ENCODE results near the gene MAML2. TPM values are rescaled to one million over a fixed set of nuclear protein-coding genes. Genes with fewer than 3 reads are reported as not detected.
"Not testable (repeated sequence)": the region's sequence is repeated elsewhere in the genome, so short reads cannot be mapped to it uniquely, and the experiment has no call there.

Gene MAML2
- polyA plus RNA-seq, 10 donors, result 4.5 to 8.9 (median 6.0) TPM

DNA sequence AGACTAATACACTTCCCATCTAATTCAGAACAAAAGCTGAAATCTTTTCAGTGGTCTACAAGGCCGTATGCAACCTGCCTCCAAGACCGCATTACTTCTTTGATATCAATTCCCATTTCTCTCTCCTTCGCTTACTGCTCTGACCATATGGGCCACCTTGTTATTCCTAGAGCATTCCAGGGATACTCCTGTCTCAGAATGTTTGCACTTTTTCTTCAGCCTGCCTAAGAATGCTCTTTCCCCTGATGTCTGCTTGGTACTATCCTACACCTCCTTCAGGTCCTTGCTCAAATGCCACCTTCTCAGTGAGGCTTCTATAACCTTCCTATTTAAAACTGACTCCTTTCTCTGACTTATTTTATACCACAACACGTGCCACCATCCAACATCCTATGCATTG, 71.2 kb downstream of the MAML2 start:
- no peak for DNase-seq

DNA sequence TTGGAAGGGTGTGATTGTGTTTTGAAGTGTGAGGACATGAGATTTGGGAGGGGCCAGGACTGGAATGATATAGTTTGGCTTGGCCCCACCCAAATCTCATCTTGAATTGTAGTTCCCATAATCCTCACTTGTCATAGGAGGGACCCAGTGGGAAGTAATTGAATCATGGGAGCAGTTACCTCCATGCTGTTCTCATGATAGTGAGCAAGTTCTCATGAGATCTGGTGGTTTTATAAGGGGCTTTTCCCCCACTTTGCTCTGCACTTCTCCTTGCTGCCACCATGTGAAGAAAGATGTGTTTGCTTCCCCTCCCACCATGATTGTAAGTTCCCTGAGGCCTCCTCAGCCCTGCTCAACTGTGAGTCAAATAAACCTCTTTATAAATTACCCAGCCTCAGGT, 71.6 kb downstream of the MAML2 start:
- not testable (repeated sequence) for DNase-seq

DNA sequence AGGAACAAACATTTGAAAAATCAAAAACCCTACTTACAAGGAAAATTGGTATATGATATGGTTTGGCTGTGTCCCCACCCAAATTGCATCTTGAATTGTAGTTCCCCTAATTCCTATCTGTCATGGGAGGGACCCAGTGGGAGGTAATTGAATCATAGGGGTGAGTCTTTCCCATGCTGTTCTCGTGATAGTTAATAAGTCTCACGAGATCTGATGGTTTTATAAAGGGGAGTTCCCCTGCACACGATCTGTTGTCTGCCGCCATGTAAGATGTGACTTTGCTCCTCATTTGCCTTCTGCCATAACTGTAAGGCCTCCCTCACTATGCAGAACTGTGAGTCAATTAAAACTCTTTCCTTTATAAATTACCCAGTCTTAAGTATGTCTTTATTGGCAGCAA, 74.5 kb downstream of the MAML2 start:
- DNase-seq, result not testable (repeated sequence)

DNA sequence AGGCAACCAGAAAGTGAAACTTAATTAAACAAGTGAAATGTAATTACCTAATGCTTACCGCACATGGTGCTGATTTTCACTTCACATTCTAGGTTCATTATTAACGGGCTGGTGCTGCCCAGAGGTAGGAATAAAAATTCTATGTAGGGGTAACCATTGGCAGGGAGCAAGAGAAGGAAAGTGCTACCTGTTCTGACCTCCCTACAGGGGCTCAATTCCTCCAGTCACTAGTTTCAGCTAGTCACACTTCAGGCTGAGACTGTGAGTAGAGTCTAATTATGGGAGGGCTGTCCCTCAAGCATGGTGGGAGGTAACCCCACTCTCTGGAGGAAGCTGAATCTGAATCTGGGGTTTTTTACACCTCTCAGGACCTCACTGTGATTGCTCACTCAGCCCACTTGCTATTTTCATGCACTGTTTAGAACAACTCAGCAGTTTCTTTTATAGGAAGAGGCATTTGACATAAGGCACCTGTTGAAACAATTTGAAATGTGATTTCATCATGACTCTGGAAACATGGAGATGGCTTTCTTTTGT, 75.4 kb downstream of the MAML2 start:
- DNase-seq, result no peak

DNA sequence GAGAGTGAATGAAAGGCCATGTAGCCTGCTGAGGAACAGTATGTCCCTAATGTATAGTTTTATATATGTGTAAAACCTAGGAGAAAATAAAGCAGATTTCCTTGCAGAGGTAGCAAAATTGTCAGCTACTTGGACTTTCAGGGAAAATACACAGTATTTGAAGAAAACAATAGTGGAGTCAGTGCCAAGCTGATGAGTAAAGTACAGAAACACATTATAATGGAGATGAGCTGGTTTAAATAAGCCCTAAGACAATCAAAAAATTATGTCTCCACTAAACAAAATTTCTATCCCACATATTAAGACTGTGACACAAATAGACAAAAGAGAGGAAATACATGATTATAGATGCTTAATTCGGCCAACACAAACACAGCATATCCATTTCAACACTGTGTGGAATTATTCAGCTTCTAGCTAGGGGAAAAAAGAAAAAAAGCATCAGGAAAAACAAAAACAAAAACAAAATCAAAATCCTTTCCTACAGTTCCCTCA, 75.9 kb downstream of the MAML2 start:
- DNase-seq, result no peak

DNA sequence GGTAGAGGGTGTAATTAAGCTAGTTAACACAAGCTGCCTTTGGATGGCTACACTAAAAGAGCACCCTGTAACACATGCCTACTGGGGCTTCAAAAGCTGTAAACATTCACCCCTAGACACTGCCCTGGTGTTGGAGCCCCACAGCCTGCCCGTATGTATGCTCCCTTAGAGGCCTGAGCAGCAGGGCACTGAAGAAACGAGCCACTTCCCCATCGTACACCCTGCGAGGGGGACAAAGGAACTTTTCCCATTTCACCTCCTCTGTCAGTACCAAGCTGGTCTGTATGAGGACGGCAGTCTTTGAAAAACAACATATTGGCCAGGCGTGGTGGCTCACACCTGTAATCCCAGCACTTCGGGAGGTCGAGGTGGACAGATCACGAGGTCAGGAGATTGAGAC, 77.0 kb downstream of the MAML2 start:
- DNase-seq, result no peak

DNA sequence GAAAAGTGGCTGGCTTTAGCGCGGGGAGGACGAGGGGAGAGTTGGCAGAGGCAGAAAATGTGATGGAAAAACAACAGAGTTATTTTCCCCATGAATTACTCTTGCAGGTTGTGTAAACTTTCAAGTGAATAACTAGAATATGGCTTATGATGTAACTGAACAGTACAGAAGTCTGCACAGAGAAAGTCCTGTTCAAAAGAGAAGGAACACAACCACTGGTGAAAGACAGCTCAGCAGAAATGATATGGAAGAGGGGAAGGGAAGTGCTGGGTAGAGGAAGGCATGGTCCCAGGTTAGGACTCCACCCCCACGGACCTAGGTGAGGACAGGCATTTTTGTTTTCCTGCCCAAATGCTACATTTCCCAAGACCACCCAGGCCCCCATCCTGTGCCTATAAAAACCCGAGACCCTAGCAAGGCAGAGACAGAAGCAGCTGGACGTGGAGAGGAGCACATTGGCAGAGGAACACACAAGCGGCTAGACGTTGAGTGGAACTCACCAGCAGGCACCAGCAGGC, 77.7 kb downstream of the MAML2 start:
- no peak for DNase-seq

DNA sequence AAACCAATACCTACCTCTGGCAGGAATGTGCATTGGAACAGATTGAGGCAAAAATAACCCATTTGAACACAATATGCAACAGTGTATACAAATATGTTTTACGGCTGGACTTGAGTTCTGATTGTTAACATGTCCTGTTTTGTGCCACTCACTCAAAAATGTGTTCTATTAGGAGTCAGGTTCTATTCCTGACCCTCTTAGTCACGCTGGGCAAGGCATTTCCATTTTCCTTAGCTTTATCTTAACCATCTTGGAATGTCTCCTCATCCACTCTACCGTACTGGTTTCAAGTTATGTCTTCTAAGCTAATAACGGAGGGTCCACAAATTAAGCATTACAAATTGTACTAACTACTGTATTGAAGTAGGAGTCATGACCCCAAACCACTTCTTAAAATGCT, 78.6 kb downstream of the MAML2 start:
- no peak for DNase-seq

DNA sequence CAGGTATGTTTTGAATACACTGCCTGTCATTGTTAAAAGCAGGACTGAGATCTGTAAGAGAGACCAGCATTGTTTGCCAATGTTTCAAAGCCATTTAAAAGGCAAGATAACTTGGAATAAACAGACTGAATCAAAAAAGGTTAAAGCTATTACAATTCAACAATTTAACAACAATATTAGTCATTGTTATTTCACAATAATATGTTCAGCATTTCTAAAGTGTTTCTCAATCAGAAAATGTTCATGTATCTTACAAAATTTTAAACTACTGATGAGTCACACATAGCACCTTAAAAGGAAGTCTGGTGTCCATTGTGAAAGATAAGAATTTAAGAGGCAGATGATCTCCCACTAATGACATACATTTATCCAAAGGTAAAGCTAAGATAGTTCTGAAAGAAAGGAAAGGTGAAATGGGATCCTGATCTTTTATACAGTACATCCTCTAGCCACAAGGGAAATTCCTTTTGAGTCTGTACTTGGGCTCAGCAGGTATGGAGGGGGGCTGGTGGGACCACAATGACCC, 79.7 kb downstream of the MAML2 start:
- no peak for DNase-seq

DNA sequence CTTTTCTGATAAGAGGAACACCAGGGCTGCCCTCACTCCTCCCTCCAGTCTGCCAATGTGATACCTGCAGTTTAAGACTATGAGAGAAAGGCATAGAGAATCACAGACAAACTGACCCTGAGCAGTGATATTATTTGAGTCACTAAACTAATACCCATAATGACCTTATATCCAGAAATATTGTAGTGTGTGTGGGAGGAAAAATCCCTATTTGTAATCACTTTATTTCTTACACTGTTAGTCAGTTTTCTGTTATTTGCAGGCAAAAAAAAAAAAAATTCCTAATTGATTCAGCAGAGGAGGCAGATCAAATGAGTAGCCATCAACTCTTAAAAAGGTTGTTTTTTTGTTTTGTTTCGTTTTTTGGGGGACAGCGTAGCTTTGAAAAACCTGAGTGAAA, 82.5 kb downstream of the MAML2 start:
- no peak for DNase-seq

DNA sequence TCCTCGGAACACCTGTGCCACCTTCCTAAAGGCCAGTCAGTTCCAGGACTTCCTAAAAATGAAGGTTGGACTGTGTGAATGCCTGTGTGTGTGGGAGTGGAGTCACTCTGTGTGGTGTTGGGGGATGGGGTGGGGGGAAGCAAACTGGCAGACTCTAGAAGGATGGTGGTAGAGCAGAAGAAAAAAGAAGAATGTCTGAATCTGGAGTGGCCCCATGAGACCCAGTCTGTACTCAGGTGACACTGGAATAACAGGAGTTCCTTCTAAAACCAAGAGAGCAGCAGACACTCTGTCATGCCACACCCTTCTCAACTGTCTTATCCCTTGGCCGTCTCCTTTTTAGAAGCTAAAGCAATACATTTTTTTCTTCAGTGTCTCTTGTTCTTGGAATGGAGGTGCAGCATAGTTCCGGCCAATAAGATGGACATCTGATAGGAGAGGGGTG, 82.9 kb downstream of the MAML2 start:
- no peak for DNase-seq

DNA sequence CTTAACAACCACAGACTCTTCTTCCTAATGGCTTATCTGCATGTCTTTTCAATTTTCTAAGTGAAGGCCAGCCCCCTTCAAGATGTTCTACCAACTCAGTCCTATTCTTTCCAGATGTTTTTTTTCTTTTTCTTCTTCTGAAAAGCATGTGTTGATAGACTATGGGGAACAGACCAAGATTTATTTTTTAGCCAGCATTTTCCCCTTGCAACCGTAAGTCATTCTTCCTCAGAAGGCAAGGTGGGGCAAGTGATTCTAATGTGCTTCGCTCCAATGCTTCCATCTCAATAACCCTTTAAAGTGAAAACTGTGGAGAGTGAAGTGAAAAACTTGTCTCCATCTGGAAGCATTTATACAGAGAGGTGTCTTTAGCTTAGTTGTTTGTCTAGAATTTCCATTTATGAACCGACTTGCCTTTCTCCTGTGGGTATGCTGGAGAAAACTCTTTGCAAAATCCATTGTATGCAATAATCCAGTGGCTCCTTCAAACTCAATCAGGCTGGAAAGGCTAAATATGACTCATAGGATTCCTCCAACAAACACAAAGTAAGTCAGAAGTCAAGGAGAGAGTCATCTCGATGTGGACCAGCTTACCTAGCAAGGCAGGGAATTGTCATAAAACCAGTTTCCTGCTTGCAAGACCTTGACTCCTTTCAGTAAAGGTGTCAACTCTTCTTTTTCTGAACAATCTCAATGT, 83.7 kb downstream of the MAML2 start:
- DNase-seq, result peak; percentile 37 to 62 (median 57)

DNA sequence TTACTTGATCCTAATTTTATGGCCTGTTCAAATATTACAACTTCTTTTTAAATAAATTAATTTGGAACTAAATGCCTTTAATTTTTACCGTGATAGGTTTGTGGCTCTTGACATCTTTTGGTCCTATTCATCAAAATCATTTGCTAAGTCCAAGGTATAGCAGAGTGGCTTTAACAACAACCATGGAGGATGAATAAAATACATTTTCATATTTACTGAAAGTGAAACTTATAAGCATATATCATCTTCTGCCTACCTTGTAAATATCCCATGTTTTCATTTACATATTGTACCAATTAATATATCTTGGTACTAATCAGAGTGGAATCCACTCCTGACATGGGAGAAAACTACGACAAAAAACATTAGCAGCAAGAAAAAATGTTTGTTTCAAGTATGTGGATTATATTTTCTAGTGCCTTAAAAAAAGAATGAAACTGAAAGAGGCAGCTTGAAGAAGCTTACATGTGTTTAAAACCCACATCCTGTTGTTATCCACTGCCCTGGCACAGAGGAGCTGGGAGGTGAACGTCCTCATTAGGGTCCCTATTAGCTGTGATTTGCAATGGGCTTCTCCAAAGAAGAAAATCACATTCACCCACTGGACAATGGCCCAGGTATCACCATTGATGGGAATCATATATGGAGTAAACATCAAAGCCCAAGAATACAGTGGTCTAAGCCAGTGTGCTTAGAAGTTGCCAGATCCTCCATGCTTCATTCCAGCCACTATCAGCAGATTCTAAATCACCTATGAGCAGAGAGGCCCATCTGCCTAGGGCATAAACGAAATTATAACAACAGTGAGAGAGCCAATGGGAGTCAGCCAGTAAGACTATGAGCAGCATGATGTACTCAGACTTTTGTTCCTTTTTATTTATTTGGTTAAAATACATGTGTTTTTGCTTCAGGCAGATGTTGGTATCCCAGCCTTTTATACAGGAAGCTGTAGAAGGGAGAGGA, 84.7 kb downstream of the MAML2 start:
- DNase-seq, result peak in 1 of 3 donors; percentile 54

DNA sequence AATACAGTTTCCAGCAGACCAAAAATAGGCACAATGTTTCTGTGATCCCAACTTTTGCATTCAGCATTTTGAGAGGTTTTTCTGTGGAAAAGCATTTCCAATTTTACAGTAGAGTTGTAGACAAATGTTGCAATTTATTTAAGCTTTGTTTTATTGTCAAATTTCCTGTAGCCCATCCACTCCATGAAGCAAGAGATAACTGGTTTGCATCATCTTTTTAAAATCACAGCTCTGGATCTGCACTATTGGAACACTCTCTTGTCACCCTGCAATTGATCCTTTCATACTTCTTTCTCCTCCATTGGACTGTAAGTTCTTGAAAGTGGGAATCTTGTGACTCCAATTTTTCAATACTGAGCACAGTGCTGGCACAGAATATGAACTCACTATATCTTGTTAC, 86.0 kb downstream of the MAML2 start:
- no peak for DNase-seq

DNA sequence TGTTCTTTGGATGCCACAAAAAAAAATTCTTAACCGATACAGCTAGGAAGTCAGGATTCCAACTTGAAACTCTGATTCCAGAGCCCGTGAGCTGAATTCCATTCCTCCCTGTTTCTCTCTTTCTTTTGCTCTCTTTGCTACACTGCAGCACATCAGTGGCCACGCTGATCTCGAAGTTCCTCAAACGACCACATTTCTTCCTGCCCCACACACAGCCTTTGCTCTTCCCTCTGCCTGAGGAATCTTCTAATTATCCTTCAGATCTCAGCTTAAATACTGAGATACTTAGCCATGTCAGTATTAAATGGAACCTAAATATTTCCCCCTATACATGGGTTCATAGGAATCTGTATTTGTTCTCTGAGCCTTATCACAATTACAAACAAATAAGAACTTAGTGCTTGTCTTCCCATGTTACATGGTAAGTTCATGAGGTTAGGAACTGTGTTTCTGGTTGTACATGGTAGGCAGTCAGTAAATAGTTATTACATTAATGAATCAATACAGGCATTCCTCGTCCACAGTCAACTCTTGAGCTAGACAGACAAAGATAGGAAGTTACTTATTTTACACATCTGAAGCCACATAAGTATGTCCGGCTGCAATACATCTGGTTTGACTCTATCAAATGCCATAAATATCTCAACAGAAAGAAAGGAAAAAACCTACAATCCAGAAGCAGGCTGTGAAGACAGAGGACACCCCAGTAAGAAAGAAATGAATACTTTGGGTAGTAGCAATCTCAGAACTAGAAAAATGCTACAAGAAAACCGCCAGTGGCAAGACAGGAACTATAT, 86.6 kb downstream of the MAML2 start:
- DNase-seq, result no peak

DNA sequence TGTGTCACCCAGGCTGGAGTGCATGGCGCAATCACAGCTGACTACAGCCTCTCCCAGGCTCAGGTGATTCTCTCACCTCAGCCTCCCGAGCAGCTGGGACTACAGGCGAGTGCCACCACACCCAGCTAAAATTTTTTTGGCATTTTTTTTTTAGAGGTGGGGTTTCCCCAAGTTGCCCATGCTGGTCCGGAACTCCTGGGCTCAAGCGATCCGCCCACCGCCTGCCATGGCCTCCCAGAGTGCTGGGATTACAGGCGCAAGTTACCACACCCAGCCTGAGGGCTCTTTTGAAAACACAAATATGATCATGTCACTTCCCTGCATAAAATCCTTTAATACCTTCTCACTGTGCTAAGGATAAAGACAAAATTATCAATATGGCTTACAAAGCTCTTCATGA, 88.1 kb downstream of the MAML2 start:
- DNase-seq, result no peak

DNA sequence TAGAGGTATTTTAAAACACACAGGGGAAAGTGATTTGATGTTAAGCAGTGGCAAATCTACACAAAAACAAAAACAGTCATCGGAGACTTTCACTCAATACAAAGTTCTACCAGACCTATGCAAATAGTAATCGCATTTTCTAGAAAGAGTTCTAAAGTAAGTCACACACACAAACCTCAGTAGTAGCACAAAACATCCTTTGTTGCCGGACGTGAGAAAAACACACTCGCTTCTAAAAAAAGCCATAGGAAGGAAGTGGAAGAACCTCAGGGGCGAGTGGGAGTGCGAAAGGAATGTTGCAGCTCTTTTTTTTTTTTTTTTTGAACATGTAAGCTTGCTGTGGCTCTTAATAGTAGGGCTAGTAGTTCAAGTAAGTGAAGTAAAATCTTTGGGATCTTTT, 88.9 kb downstream of the MAML2 start:
- DNase-seq, result peak in 1 of 3 donors; percentile 54

DNA sequence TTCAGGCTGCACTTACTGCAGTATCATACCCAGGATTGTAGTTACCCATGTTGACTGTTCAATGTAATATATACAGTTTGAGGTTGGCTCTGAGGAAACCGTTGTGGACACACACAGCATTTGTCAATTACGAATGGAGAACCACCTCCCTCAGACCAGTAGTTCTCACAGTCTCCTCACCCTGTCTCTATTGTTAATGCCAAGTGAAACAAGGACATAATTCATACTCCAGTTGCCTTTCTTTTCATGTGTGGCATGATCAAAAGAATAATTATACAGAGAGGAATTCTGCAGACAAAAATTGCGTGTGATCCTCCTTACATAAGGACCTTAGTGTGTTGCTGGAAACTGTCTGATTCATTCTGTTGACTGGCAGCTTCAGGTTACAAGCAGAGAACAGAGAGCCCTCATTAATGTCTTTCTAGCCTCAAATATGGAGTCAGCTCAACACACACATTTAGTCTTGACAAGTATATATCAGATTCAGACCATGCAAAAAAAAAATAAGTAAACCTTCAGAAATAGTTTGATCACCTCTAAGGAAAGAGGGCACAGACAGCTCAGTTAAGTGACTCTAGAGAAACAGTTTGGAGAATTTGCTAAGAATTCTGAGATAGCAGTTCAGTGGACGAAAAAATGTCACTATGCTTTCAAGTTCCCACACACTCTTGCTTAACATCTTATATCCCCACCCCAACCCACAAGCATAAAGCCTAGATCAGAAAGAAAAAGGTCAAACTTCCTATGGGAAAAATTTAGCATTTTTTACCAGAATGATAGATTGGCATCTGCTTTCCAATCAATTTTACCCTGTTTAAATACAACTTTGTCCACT, 96.1 kb downstream of the MAML2 start:
- no peak for DNase-seq

DNA sequence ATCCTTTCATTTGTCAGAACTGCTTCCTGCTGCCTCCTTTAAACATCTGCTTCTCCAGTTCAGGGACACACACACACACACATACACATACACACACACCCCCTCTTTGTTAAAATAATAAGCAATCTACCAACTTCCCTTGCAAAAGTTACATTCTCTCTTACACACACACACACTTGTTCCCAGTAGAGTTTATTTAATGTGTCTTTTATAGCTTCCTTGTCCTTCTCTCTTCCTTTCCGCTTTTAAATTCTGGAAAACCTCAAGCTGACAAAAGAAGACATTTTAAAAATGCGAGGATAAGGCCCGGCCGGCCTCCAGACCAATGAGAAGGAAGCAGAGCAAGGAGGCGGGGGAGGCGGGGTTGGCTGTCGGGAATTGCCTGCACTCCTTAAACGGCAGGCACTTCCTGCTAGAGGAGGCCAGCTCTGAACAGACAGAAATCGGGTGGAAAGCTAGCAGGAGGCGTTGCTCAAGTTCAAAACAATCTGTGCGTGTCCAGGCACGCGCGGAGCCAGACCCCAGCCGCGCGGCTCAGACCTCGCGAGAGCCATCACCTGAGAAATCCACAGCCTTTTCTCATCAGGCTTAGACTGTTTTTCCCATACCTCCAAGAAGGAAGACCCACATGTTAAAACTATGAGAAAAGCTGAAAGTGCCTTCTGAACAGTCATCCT, 99.9 kb downstream of the MAML2 start:
- peak; percentile 94 to 98 (median 96) for DNase-seq
